IPS-20b (cell line): ENCODE data around the gene FOXB2.
"Not testable (repeated sequence)": the region's sequence is repeated elsewhere in the genome, so short reads cannot be mapped to it uniquely, and the experiment has no call there.

ENCODE experiments used
- H3K27ac ChIP-seq: one replicate; pipeline ENCODE4 v1.5.1; 2013; ENCODE audit warnings: low read length
- H3K27me3 ChIP-seq: 2 replicates; pipeline ENCODE4 v1.6.1; 2013; ENCODE audit warnings: mild to moderate bottlenecking, low read length, inconsistent platforms; ENCODE audit not compliant: insufficient read depth
- H3K36me3 ChIP-seq: 2 replicates; pipeline ENCODE4 v1.6.1; 2013; ENCODE audit warnings: low read depth, mild to moderate bottlenecking, inconsistent platforms, low read length, moderate library complexity; ENCODE audit not compliant: insufficient read depth
- H3K4me1 ChIP-seq: 2 replicates; pipeline ENCODE4 v1.6.1; 2013; ENCODE audit warnings: mild to moderate bottlenecking, control low read depth, inconsistent platforms, low read length, moderate library complexity; ENCODE audit not compliant: insufficient read depth
- H3K4me3 ChIP-seq: 2 replicates; pipeline ENCODE4 v1.5.1; 2013; ENCODE audit warnings: mild to moderate bottlenecking, low read length, inconsistent platforms
- H3K9ac ChIP-seq: 2 replicates; pipeline ENCODE4 v1.6.1; 2013; ENCODE audit warnings: low read depth, mild to moderate bottlenecking, inconsistent platforms, low read length, moderate library complexity
- H3K9me3 ChIP-seq: 2 replicates; pipeline ENCODE4 v1.6.1; 2013; ENCODE audit warnings: mild to moderate bottlenecking, low read depth, low read length, inconsistent platforms; ENCODE audit not compliant: insufficient read depth

The FOXB2 gene

GRCh38 chr9:77019236-77019925 lies at the start of gene FOXB2:
TSS of gene FOXB2 (plus strand) at chr9:77019655. CDS start at chr9:77019655, 0 bp downstream.
- Histone ChIP-seq H3K4me3 (peak within 1 kb of the TSS; percentile 62), H3K4me1 (peaks cover 43% of the 10 kb centered on the region; the same call in 1 of the 2 replicates), H3K9ac (peak within 1 kb of the TSS; percentile 42; the same call in 1 of the 2 replicates), H3K36me3 (no peaks in the 10 kb centered on the region), H3K27ac (no peak within 1 kb of the TSS), H3K9me3 (no peaks in the 10 kb centered on the region), H3K27me3 (peaks cover 99% of the 10 kb centered on the region)

- Histone ChIP-seq H3K4me1 (no peaks in the 10 kb centered on the region), H3K9me3 (no peaks in the 10 kb centered on the region), H3K27me3 (no peaks in the 10 kb centered on the region), H3K4me3 (no peak overlapping the region), H3K36me3 (no peaks in the 10 kb centered on the region), H3K9ac (no peak overlapping the region), H3K27ac (no peak overlapping the region)
Measured at GRCh38 chr9:76969716-76970115, 49.7 kb upstream of the FOXB2 start.

- H3K27ac ChIP-seq, H3K9ac ChIP-seq, H3K9me3 ChIP-seq, H3K36me3 ChIP-seq, H3K4me1 ChIP-seq, H3K27me3 ChIP-seq, H3K4me3 ChIP-seq: not testable (repeated sequence)
Measured at GRCh38 chr9:76978831-76979230, 40.6 kb upstream of the FOXB2 start.

GRCh38 chr9:76980566-76980965 lies 38.9 kb upstream of the FOXB2 start:
- no peaks in the 10 kb centered on the region for H3K27me3 ChIP-seq

GRCh38 chr9:76984486-76984885 lies 35.0 kb upstream of the FOXB2 start:
- H3K4me3 ChIP-seq: no peak overlapping the region
- no peaks in the 10 kb centered on the region for H3K36me3 ChIP-seq
- H3K9me3 ChIP-seq: no peaks in the 10 kb centered on the region
- no peaks in the 10 kb centered on the region for H3K27me3 ChIP-seq
- no peak overlapping the region for H3K27ac ChIP-seq
- no peak overlapping the region for H3K9ac ChIP-seq
- no peaks in the 10 kb centered on the region for H3K4me1 ChIP-seq

More at GRCh38 chr9:76980566-76980965, 38.9 kb upstream of the FOXB2 start:
- H3K9me3 ChIP-seq: no peaks in the 10 kb centered on the region
- H3K36me3 ChIP-seq: no peaks in the 10 kb centered on the region
- no peak overlapping the region for H3K4me3 ChIP-seq
- H3K9ac ChIP-seq: no peak overlapping the region
- no peaks in the 10 kb centered on the region for H3K4me1 ChIP-seq
- no peak overlapping the region for H3K27ac ChIP-seq

GRCh38 chr9:76985581-76985980 lies 33.9 kb upstream of the FOXB2 start:
- H3K27ac ChIP-seq: no peak overlapping the region

GRCh38 chr9:76987594-76988200 lies 31.8 kb upstream of the FOXB2 start:
- H3K9ac ChIP-seq: no peak overlapping the region
- no peaks in the 10 kb centered on the region for H3K36me3 ChIP-seq
- H3K4me3 ChIP-seq: no peak overlapping the region
- no peaks in the 10 kb centered on the region for H3K4me1 ChIP-seq
- H3K9me3 ChIP-seq: no peaks in the 10 kb centered on the region
- H3K27ac ChIP-seq: no peak overlapping the region
- no peaks in the 10 kb centered on the region for H3K27me3 ChIP-seq

More at GRCh38 chr9:76985581-76985980, 33.9 kb upstream of the FOXB2 start:
- Histone ChIP-seq H3K27me3 (no peaks in the 10 kb centered on the region), H3K4me1 (no peaks in the 10 kb centered on the region), H3K4me3 (no peak overlapping the region), H3K36me3 (no peaks in the 10 kb centered on the region), H3K9ac (no peak overlapping the region), H3K9me3 (no peaks in the 10 kb centered on the region)

- H3K27ac ChIP-seq: no peak overlapping the region
Measured at GRCh38 chr9:76988941-76989340, 30.5 kb upstream of the FOXB2 start.

GRCh38 chr9:76989501-76989900 lies 30.0 kb upstream of the FOXB2 start:
- Histone ChIP-seq H3K36me3 (no peaks in the 10 kb centered on the region), H3K9me3 (no peaks in the 10 kb centered on the region), H3K4me1 (no peaks in the 10 kb centered on the region), H3K9ac (no peak overlapping the region), H3K27me3 (no peaks in the 10 kb centered on the region), H3K4me3 (no peak overlapping the region), H3K27ac (no peak overlapping the region)

More at GRCh38 chr9:76988941-76989340, 30.5 kb upstream of the FOXB2 start:
- Histone ChIP-seq H3K4me1 (no peaks in the 10 kb centered on the region), H3K9me3 (no peaks in the 10 kb centered on the region), H3K36me3 (no peaks in the 10 kb centered on the region), H3K4me3 (no peak overlapping the region), H3K9ac (no peak overlapping the region), H3K27me3 (no peaks in the 10 kb centered on the region)

- Histone ChIP-seq H3K27me3 (no peaks in the 10 kb centered on the region), H3K4me1 (no peaks in the 10 kb centered on the region), H3K9ac (no peak overlapping the region), H3K9me3 (no peaks in the 10 kb centered on the region), H3K4me3 (no peak overlapping the region), H3K27ac (no peak overlapping the region), H3K36me3 (no peaks in the 10 kb centered on the region)
Measured at GRCh38 chr9:76996700-76997099, 22.8 kb upstream of the FOXB2 start.

- H3K4me3 ChIP-seq: no peak overlapping the region
- H3K9ac ChIP-seq: no peak overlapping the region
- no peaks in the 10 kb centered on the region for H3K4me1 ChIP-seq
- no peaks in the 10 kb centered on the region for H3K9me3 ChIP-seq
- no peaks in the 10 kb centered on the region for H3K27me3 ChIP-seq
- no peak overlapping the region for H3K27ac ChIP-seq
- H3K36me3 ChIP-seq: no peaks in the 10 kb centered on the region
Measured at GRCh38 chr9:76999261-76999660, 20.2 kb upstream of the FOXB2 start.

- Histone ChIP-seq H3K4me3 (no peak overlapping the region), H3K4me1 (no peaks in the 10 kb centered on the region), H3K9me3 (no peaks in the 10 kb centered on the region), H3K9ac (no peak overlapping the region), H3K36me3 (no peaks in the 10 kb centered on the region), H3K27ac (no peak overlapping the region), H3K27me3 (no peaks in the 10 kb centered on the region)
Measured at GRCh38 chr9:77000330-77000729, 19.1 kb upstream of the FOXB2 start.
